Measurements from ENCODE around the gene TWNK. TPM values are rescaled to one million over a fixed set of nuclear protein-coding genes. Genes with fewer than 3 reads are reported as not detected.
"Not testable (repeated sequence)": the region's sequence is repeated elsewhere in the genome, so short reads cannot be mapped to it uniquely, and the experiment has no call there.

TWNK gene
- total and polyA plus RNA-seq, 9 of the 15 experiments (the other 6 are each of a cell fraction or from before 2014, with no cell fraction given) = 11.6 to 34.7 (median 17.4) TPM

DNA sequence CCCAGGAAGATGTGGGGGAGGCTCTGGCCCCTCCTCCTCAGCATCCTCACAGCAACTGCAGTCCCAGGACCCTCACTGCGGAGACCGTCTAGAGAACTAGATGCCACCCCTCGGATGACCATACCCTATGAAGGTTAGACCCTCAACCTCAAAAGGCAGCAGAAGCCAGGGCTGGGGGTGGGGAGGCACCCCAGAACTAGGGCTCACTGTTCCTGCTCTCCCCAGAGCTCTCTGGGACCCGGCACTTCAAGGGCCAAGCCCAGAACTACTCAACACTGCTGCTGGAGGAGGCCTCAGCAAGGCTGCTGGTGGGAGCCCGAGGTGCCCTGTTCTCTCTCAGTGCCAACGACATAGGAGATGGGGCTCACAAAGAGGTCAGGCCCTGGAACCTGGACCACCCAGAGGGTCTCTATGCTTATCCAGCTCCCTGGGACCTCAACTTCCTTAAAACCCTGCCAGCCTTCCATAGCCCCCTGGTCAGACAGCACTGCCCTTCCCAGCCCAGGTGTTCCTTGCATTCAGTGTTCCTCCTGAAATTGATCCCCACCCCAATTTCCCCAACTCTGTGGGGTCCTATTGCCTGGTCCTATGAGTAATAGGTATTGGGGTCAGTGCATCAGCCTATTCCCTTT lies 14.3 kb upstream of the TWNK start:
- no TSS peak for BruUV-seq (replicated peaks)
- CTCF ChIA-PET (ENCODE audit: low intra/inter-chr PET ratio) = no interaction called here
- Histone ChIP-seq H3K9ac (ENCODE audit: insufficient read depth in 1 of 2, low read depth in 2 of 2, low read length in 2 of 2) (no peak overlapping the region), H3K27me3 (ENCODE audit: control insufficient read depth in 2 of 2, insufficient read depth in 2 of 2, low read length in 2 of 2) (no peaks in the 10 kb centered on the region), H3K4me2 (ENCODE audit: insufficient read depth, low read length) (no peak overlapping the region), H3K9me3 (replicated peaks; ENCODE audit: control insufficient read depth, insufficient read depth, low read depth, low read length) (no peaks in the 10 kb centered on the region), H3K27ac (ENCODE audit: extremely low read depth, low read depth, low read length) (no peak overlapping the region), H3K4me3 (no peak overlapping the region), H3K9me1 (ENCODE audit: control insufficient read depth, insufficient read depth, low read length) (no peaks in the 10 kb centered on the region), H3K36me3 (ENCODE audit: control insufficient read depth, insufficient read depth, low read length) (no peaks in the 10 kb centered on the region), H3K79me2 (ENCODE audit: control insufficient read depth, insufficient read depth, low read length) (no peaks in the 10 kb centered on the region), H4K20me1 (replicated peaks; ENCODE audit: control insufficient read depth, insufficient read depth, low read length) (no peaks in the 10 kb centered on the region), H3K4me1 (replicated peaks in 1 of 2; ENCODE audit: control insufficient read depth in 2 of 2, insufficient read depth in 2 of 2, low read length in 2 of 2) (peaks cover 7 to 12% of the 10 kb centered on the region in 2 experiments; a peak in 3 of 5 replicates), H2AFZ (ENCODE audit: low read depth, low read length) (no peak overlapping the region)
- DNase-seq (ENCODE audit: extremely low read depth in 1 of 4, low spot score in 3 of 4) (no peak), FAIRE-seq (no peak), ATAC-seq (no peak)
- POLR2A ChIA-PET = interaction anchor here (1.1 kb wide), 2 partner anchors 13 to 44 kb away, joined by 3 to 4 read pairs; no protein-coding TSS in a partner anchor
- in situ Hi-C loops (cut with MboI) (no loop called here), intact Hi-C loops (cut with micrococcal nuclease) (no loop called here)
- no peak for TF ChIP-seq SIN3A (IDR thresholded peaks at IDR 0.05; ENCODE audit: borderline replicate concordance in 2 of 2, control insufficient read depth in 1 of 2, low read depth in 2 of 2, low read length in 2 of 2)
- TF ChIP-seq ZNF445 (CRISPR knock-in tag; IDR thresholded peaks at IDR 0.05; ENCODE audit: low read depth) = no peak
- 67% methylated on average over 5 of the region's 6 CpGs for WGBS (ENCODE audit: insufficient coverage, low coverage, missing lambda C conversion rate)

DNA sequence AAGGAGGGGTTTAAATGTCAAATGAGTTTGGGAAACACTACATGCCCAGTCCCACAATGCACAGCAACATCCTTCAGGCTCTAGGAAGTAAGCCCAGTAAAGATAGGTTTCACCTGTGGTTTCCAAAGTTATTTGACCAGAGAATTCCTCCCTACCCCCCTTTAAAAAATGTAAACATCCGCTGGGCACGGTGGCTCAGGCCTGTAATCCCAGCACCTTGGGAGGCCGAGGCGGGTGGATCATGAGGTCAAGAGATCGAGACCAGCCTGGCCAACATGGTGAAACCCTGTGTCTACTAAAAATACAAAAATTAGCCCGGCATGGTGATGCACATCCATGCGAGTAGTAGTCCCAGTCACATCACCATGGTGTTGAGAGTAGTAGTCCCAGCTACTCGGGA lies 11.9 kb upstream of the TWNK start:
- DNase-seq (ENCODE audit: extremely low read depth in 1 of 4, low spot score in 3 of 4); FAIRE-seq; H4K20me1 ChIP-seq (replicated peaks; ENCODE audit: control insufficient read depth, insufficient read depth, low read length); H3K79me2 ChIP-seq (ENCODE audit: control insufficient read depth, insufficient read depth, low read length); CTCF ChIA-PET (ENCODE audit: low intra/inter-chr PET ratio); H3K4me1 ChIP-seq (replicated peaks in 1 of 2; ENCODE audit: control insufficient read depth in 2 of 2, insufficient read depth in 2 of 2, low read length in 2 of 2); BruUV-seq (replicated peaks); H3K9me1 ChIP-seq (ENCODE audit: control insufficient read depth, insufficient read depth, low read length); H3K9ac ChIP-seq (ENCODE audit: insufficient read depth in 1 of 2, low read depth in 2 of 2, low read length in 2 of 2); H3K27ac ChIP-seq (ENCODE audit: extremely low read depth, low read depth, low read length); H3K9me3 ChIP-seq (replicated peaks; ENCODE audit: control insufficient read depth, insufficient read depth, low read depth, low read length); H3K36me3 ChIP-seq (ENCODE audit: control insufficient read depth, insufficient read depth, low read length); H3K4me2 ChIP-seq (ENCODE audit: insufficient read depth, low read length); H2AFZ ChIP-seq (ENCODE audit: low read depth, low read length); ATAC-seq; H3K27me3 ChIP-seq (ENCODE audit: control insufficient read depth in 2 of 2, insufficient read depth in 2 of 2, low read length in 2 of 2); intact Hi-C loops (cut with micrococcal nuclease); H3K4me3 ChIP-seq: not testable (repeated sequence)
- WGBS (ENCODE audit: insufficient coverage, low coverage, missing lambda C conversion rate) = 48% methylated on average over 7 of the region's 8 CpGs
- in situ Hi-C loops (cut with MboI) = loop anchor here (25.0 kb wide), 1 partner anchor 1062 kb away; no protein-coding TSS in a partner anchor
- POLR2A ChIA-PET = interaction anchor here (1.5 kb wide), 1 partner anchor 10 kb away, joined by 4 read pairs; no protein-coding TSS in a partner anchor

Measured in K562 (cell line).